ENCODE measurements around the gene NINL. TPM values are rescaled to one million over a fixed set of nuclear protein-coding genes. Genes with fewer than 3 reads are reported as not detected.
"Not testable (repeated sequence)": the region's sequence is repeated elsewhere in the genome, so short reads cannot be mapped to it uniquely, and the experiment has no call there.

The NINL gene
- total RNA-seq, 1 donor from 2014 or later = 2.0 TPM

DNA sequence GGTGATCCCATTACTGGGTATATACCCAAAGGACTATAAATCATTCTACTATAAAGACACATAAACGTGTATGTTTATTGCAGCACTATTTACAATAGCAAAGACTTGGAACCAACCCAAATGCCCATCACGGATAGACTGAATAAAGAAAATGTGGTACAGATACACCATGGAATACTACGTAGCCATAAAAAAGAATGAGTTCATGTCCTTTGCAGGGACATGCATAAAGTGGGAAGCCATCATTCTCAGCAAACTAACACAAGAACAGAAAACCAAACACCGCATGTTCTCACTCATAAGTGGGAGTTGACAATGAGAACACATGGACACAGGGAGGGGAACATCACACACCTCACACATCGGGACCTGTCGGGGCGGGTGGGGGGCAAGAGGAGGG is 1.7 kb downstream of the NINL start:
- not testable (repeated sequence) for H3K27me3 Mint-ChIP-seq (ENCODE audit: insufficient read depth); DNase-seq (ENCODE audit: low spot score); H3K36me3 Mint-ChIP-seq (ENCODE audit: low read depth); H3K9me3 Mint-ChIP-seq
- Mint-ChIP-seq H3K27ac (peak overlapping the region; percentile 35), H3K4me3 (peak overlapping the region; percentile 61), H3K4me1 (ENCODE audit: low read depth) (peaks cover 12% of the 10 kb centered on the region)
- intact Hi-C loops (cut with micrococcal nuclease) = loop anchor here (2.0 to 10.0 kb wide), 3 partner anchors 113 to 525 kb away; partner anchors contain the start of genes ACSS1, GINS1 and ZNF337

DNA sequence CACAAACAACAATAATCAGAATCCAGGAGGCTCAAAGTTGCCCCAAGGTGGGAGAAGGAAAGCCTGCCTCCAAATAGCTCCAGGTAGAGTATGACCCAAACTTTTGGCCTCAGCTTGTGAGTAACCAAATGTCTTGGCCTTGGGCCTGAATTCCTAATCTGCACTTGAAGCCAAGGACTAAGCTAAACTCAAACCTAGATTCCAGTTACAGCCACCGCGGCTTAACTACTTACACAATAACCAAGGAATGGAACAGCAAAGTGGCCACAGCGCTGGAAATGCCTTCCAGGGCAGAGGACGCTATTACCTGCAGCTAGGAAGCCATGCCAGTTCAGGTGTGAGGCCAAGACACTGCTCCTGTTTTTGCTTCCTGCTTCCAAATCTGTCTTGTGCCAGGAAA is 4.6 kb downstream of the NINL start:
- H3K4me1 Mint-ChIP-seq (ENCODE audit: low read depth) = peaks cover 12% of the 10 kb centered on the region
- intact Hi-C loops (cut with micrococcal nuclease) = loop anchor here (10.0 kb wide), 1 partner anchor 176 kb away; the partner anchor contains the start of gene GINS1
- H3K27me3 Mint-ChIP-seq (ENCODE audit: insufficient read depth) = peaks cover 8% of the 10 kb centered on the region
- no peak for DNase-seq (ENCODE audit: low spot score)
- H3K27ac Mint-ChIP-seq = no peak overlapping the region
- no peak overlapping the region for H3K4me3 Mint-ChIP-seq
- no peaks in the 10 kb centered on the region for H3K9me3 Mint-ChIP-seq
- H3K36me3 Mint-ChIP-seq (ENCODE audit: low read depth) = peaks cover 1% of the 10 kb centered on the region

DNA sequence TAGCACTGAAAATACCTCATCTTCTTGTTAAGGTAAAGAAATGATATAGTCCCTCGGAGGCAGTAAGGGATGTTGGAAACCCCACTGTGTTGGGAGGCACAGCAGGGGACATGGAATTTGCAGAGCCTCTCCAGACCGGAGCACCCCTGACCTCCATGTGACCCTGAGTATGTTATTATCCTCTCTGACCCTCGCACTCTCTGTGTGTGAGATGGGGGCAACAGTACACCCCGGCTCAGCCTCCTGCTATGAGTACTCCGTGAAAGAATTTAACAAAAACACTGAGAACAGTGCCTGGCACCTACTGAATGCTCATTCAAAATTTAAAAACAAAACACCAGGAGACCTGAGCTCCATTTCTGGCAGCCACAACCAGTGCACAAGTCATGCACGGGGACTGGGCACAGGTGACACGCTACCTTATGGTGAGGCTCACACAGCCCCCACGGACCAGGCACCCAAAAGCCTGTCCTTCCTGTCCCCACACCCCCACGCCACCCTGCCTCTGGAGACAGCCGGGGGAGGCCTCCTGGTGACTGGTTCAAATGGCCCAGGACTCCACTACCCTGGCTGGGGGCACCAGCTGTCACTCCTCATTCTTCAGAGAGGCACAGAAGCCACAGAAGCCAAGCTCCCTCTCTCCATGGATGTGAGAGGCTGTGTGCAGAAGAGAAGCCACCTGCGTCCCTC is 6.1 kb downstream of the NINL start:
- Mint-ChIP-seq H3K4me1 (ENCODE audit: low read depth) (peaks cover 6% of the 10 kb centered on the region), H3K4me3 (no peak overlapping the region), H3K36me3 (ENCODE audit: low read depth) (no peaks in the 10 kb centered on the region), H3K27me3 (ENCODE audit: insufficient read depth) (peaks cover 5% of the 10 kb centered on the region), H3K27ac (no peak overlapping the region), H3K9me3 (no peaks in the 10 kb centered on the region)
- DNase-seq (ENCODE audit: low spot score) = no peak
- intact Hi-C loops (cut with micrococcal nuclease) = no loop called here

DNA sequence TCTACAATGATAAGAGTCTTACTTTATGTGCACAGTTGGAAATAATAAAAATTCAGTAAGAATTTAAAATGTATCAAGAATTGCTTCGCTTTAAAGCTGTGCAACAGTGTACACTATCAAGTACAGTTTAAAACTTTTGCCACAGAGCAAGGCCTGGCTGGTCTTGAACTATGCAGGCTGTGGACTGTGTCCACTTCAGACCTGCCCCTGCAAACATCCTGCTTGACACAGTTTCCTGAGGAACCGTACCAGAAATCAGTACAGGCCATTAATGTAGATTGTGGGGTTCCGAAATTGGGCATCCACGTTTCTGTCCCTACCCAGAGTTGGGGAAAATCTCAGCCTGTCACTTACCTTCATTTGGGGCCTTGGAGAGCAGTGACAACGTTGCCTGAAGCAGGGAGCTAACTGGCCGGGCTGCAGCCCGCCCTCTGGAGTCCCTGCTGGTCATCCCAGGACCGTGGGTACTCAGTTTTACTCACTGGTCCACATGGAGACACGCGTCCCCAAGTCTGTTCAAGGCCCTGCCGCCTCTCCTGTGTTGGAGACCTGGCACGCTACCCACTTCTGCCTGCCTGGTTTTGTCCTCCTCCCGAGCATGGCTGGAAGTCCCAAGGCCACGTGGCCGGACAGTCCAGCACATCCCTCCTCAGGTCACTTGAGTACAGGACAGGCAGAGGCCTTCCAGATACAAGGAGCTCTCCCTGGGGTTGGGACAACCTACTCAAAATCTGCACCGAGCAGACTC is 8.4 kb downstream of the NINL start:
- no peaks in the 10 kb centered on the region for H3K9me3 Mint-ChIP-seq
- no peak for DNase-seq (ENCODE audit: low spot score)
- H3K27me3 Mint-ChIP-seq (ENCODE audit: insufficient read depth) = no peaks in the 10 kb centered on the region
- H3K27ac Mint-ChIP-seq = no peak overlapping the region
- intact Hi-C loops (cut with micrococcal nuclease) = no loop called here
- H3K36me3 Mint-ChIP-seq (ENCODE audit: low read depth) = no peaks in the 10 kb centered on the region
- H3K4me3 Mint-ChIP-seq = no peak overlapping the region
- no peaks in the 10 kb centered on the region for H3K4me1 Mint-ChIP-seq (ENCODE audit: low read depth)

DNA sequence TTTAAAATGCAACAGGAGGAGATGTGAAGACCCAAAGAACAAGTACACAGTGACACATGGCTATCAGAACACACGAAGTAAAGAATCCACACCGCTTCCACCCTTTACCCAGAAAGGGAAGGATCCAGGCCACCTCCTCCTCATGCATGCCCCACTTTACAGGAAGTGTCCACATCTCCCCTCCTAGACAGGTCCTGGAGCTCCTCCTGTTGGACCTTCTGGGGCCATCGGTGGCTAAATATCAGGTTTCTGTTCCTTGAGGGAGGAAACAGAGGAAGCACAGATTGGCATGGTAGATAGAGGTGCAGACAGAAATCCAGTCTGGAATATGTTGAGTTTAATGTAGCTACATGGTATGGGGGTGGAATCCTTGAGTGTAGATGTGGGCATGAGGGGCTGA is 10.9 kb downstream of the NINL start:
- Mint-ChIP-seq H3K9me3 (no peaks in the 10 kb centered on the region), H3K4me3 (no peak overlapping the region), H3K36me3 (ENCODE audit: low read depth) (no peaks in the 10 kb centered on the region), H3K4me1 (ENCODE audit: low read depth) (no peaks in the 10 kb centered on the region), H3K27me3 (ENCODE audit: insufficient read depth) (no peaks in the 10 kb centered on the region), H3K27ac (no peak overlapping the region)
- intact Hi-C loops (cut with micrococcal nuclease) = no loop called here
- no peak for DNase-seq (ENCODE audit: low spot score)

DNA sequence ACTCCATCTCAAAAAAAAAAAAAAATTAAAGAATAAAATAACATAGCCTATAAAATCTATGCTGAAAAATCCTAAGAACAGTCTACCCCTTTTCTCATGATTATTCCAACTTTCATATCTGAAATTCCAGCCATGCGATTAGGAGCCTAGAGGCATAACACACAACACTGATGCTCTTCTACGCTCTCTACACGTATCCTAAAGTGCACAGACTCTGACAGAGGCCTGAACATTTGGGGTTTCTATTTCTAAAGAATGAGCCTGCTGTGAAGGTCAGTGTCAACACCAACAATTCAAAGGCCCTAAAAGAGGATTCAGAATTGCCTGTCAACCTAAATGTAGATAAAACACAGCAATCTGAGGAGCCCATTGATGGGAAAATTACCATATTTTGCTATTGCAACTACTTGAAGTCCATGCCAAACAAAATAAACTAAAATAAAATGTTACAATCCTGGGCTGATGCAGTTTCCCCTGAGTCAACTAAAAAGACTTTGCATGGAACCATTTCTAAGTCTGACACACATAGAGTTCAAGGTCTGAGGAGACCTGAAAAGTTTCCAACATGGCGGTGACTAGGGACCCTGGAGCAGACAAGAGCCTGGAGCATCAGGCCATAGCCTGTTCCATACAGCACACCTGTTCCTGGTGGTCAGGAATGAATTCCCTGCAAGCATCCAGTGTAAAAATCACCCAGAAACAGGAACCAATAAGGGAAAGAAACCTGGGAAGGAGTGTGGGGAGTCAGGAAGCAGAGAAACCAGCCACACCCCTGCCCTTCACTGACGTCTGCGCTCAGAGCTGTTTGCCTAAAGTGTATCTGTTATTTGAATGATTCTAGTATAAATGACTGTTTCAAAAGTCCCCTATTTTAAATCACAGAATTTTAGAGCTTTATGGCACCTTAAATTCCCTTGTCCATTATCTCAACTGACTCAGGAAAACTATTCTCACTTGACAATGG is 11.8 kb downstream of the NINL start:
- no peaks in the 10 kb centered on the region for H3K27me3 Mint-ChIP-seq (ENCODE audit: insufficient read depth)
- DNase-seq (ENCODE audit: low spot score) = no peak
- intact Hi-C loops (cut with micrococcal nuclease) = no loop called here

DNA sequence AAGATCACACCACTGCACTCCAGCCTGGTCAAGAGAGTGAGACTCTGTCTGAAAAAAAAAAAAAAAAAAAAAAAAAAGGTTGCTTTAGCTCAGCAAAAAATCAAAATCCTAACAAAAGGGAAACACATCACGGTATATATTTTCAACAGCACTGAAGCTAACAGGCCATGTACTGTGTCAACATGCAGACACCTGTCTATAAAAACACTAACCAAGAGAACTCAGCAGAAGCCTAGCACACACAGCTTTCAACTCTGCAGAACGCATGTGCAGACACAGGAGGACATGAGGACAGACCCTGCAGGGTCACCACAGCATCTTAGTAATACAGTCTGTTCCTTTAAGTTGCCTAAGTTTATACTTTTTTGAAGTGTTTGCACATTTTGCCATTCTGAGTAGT is 13.5 kb downstream of the NINL start:
- Mint-ChIP-seq H3K27ac (no peak overlapping the region), H3K9me3 (no peaks in the 10 kb centered on the region), H3K27me3 (ENCODE audit: insufficient read depth) (no peaks in the 10 kb centered on the region), H3K36me3 (ENCODE audit: low read depth) (no peaks in the 10 kb centered on the region), H3K4me3 (no peak overlapping the region), H3K4me1 (ENCODE audit: low read depth) (peaks cover 6% of the 10 kb centered on the region)
- no peak for DNase-seq (ENCODE audit: low spot score)
- intact Hi-C loops (cut with micrococcal nuclease) = no loop called here

More for the DNA sequence above, 11.8 kb downstream of the NINL start:
- Mint-ChIP-seq H3K4me1 (ENCODE audit: low read depth) (no peaks in the 10 kb centered on the region), H3K9me3 (no peaks in the 10 kb centered on the region), H3K4me3 (no peak overlapping the region), H3K27ac (no peak overlapping the region), H3K36me3 (ENCODE audit: low read depth) (no peaks in the 10 kb centered on the region)

DNA sequence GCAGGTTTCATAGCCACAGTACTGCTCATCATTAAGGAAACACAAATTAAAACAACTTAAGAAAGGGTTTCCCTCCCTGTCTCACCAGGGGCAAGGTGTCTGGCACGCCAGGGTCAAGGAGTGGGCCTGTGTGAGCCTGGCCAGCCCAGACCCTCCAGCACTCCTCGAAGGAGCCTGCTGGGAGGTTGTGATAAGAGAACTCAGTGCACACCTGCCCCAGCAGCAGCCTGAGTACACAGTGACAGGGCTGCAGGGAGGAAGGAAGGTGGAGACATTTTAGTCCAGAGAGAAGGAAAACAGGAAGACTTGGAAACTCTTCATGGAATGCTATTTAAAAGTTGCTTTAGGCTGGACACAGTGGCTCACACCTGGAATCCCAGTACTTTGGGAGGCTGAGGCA is 14.1 kb downstream of the NINL start:
- intact Hi-C loops (cut with micrococcal nuclease) = no loop called here
- Mint-ChIP-seq H3K36me3 (ENCODE audit: low read depth) (peaks cover 1% of the 10 kb centered on the region), H3K27me3 (ENCODE audit: insufficient read depth) (no peaks in the 10 kb centered on the region), H3K9me3 (no peaks in the 10 kb centered on the region), H3K4me3 (no peak overlapping the region), H3K27ac (no peak overlapping the region), H3K4me1 (ENCODE audit: low read depth) (peaks cover 6% of the 10 kb centered on the region)
- DNase-seq (ENCODE audit: low spot score) = no peak

DNA sequence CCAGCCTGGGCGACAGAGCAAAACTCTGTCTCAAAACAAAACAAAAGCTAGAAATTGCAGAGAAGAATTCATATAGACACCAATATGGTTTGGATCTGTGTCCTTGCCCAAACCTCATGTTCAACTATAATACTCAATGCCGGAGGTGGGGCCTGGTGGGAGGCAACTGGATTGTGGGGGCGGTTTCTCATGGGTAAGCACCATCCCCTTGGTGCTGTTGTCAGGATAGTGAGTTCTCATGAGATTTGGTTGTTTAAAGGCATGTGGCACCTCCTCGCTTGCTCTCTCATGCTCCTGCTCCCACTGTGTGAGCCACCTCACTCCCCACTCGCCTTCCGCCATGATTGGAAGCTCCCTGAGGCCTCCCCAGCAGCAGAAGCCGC is 15.2 kb downstream of the NINL start:
- Mint-ChIP-seq H3K4me1 (ENCODE audit: low read depth) (peaks cover 6% of the 10 kb centered on the region), H3K36me3 (ENCODE audit: low read depth) (peaks cover 1% of the 10 kb centered on the region), H3K4me3 (no peak overlapping the region), H3K27me3 (ENCODE audit: insufficient read depth) (no peaks in the 10 kb centered on the region), H3K9me3 (no peaks in the 10 kb centered on the region), H3K27ac (no peak overlapping the region)
- intact Hi-C loops (cut with micrococcal nuclease) = no loop called here
- no peak for DNase-seq (ENCODE audit: low spot score)

DNA sequence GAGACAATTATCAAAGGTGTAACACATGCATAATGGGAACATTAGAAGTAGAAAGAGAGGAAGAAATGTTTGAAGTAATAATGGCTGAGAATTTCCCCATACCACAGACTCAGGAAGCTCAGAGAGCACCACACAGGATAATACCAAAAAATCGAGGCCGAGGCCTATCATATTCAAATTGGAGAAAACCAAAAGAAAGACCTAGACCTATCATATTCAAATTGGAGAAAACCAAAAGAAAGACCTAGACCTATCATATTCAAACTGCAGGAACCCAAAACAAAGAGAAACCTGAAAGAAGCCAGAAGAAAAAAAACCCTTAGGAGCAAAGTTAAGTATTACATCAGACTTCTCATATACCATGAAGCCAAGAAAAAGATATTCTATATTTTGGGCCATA is 18.0 kb downstream of the NINL start:
- peaks cover 10% of the 10 kb centered on the region for H3K4me1 Mint-ChIP-seq (ENCODE audit: low read depth)
- H3K4me3 Mint-ChIP-seq = no peak overlapping the region
- H3K36me3 Mint-ChIP-seq (ENCODE audit: low read depth) = peaks cover 5% of the 10 kb centered on the region
- DNase-seq (ENCODE audit: low spot score) = no peak
- intact Hi-C loops (cut with micrococcal nuclease) = no loop called here
- H3K9me3 Mint-ChIP-seq = peaks cover 7% of the 10 kb centered on the region
- H3K27ac Mint-ChIP-seq = no peak overlapping the region
- H3K27me3 Mint-ChIP-seq (ENCODE audit: insufficient read depth) = no peaks in the 10 kb centered on the region

DNA sequence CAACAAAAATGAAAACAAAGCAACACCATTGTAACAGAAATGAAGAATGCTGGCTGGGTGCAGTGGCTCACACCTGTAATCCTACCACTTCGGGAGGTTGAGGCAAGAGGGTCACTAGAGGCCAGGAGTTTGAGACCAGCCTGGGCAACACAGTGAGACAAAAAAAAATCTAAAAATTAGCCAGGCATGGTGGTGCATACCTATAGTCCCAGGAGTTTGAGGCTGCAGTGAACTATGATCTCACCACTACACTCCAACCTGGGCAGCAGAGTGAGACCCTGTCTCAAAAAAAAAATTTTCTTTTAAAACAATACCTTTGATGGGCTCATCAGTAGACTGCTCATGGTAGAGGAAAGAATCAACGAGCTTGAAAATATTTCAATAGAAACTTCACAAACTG is 18.5 kb downstream of the NINL start:
- Mint-ChIP-seq H3K4me1 (ENCODE audit: low read depth) (peaks cover 10% of the 10 kb centered on the region), H3K27me3 (ENCODE audit: insufficient read depth) (no peaks in the 10 kb centered on the region), H3K27ac (no peak overlapping the region), H3K9me3 (peaks cover 7% of the 10 kb centered on the region), H3K4me3 (no peak overlapping the region), H3K36me3 (ENCODE audit: low read depth) (peaks cover 5% of the 10 kb centered on the region)
- DNase-seq (ENCODE audit: low spot score) = no peak
- intact Hi-C loops (cut with micrococcal nuclease) = no loop called here

DNA sequence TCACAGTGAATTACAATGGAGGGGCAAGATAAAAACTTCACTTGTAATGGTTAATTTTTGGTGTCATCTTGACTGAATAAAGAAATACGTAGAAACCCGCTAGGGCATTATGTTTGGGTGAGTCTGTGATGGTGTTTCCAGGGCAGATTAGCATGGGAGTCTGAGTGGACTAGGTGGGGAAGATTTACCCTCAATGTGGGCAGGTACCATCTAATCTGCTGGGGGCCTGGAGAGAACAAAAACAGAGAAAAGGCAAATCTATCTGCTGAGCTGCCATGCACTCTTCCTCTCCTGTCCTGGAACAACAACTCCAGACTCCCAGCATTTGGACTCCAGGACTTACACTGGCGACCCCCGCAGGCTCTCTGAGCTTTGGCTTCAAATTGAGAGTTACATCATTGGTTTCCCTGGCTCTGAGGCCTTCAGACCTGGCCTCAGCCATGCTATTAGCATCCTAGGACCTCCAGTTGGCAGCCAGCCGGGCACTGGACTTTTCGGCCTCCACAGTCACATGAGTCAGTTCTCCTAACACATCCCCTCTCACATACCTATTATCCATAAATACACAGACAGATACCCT is 19.7 kb downstream of the NINL start:
- Mint-ChIP-seq H3K36me3 (ENCODE audit: low read depth) (peaks cover 5% of the 10 kb centered on the region), H3K4me1 (ENCODE audit: low read depth) (peaks cover 10% of the 10 kb centered on the region), H3K9me3 (peaks cover 7% of the 10 kb centered on the region), H3K27me3 (ENCODE audit: insufficient read depth) (no peaks in the 10 kb centered on the region), H3K4me3 (no peak overlapping the region), H3K27ac (no peak overlapping the region)
- intact Hi-C loops (cut with micrococcal nuclease) = no loop called here
- no peak for DNase-seq (ENCODE audit: low spot score)

Measured in activated T-helper 1 cell treated with anti-CD3 and anti-CD28 coated beads, Interleukin-12 subunit alpha, Interleukin-12 subunit beta, Interleukin-2, Interleukin-4 antibody, amounts not matched to agents 30 ng/mL and 10 ng/mL and 1 ng/mL, durations not matched to agents 14 hours and 24 hours and 36 hours (primary cell).